Measurements from ENCODE around the gene TWSG1.

GRCh38 chr18:9418047-9418690 is 83.6 kb downstream of the TWSG1 start:
- TF ChIP-seq CTCF (conservative IDR thresholded peaks at IDR 0.05; ENCODE audit: low read length) (no peak), EZH2phosphoT487 (IDR thresholded peaks at IDR 0.05; ENCODE audit: borderline replicate concordance) (no peak)
